HCT116 (cell line): ENCODE measurements around the gene MAGEA9. TPM values are rescaled to one million over a fixed set of nuclear protein-coding genes. Genes with fewer than 3 reads are reported as not detected.
"Not testable (repeated sequence)": the region's sequence is repeated elsewhere in the genome, so short reads cannot be mapped to it uniquely, and the experiment has no call there.

Experiments used
- ATAC-seq: fragments of 200-7000 bp; cut with Tn5 transposase; 2 replicates; pipeline ENCODE4 v1.9.1; 2020; ENCODE audit warnings: mild to moderate bottlenecking, moderate library complexity
- BruUV-seq: library from RNA; stranded (reverse); fragments of 400-500 nt; replicated peaks from 2 replicates; lab custom pipeline; 2021; lab: Mats Ljungman, UMichigan
- CTCF ChIA-PET: fragments of 300-600 bp; sonication (Branson Sonifier 250); formaldehyde crosslinking; loops from one replicate; lab custom pipeline; 2021; ENCODE audit warnings: antibody characterized with exemption; lab: Charles Lee
- POLR2A ChIA-PET: fragments of 300-600, 350-600 bp; sonication (Branson Sonifier 250); formaldehyde crosslinking; loops from one replicate; lab custom pipeline; 2021; ENCODE audit warnings: antibody characterized with exemption; lab: Charles Lee
- RAD21 ChIA-PET, 2 experiments: fragments of 300-600 bp; sonication (Branson Sonifier 250); formaldehyde crosslinking; loops; one replicate each; lab custom pipeline; 2023; ENCODE audit warnings: low total read pairs in 2 of 2; ENCODE audit not compliant: uncharacterized antibody in 2 of 2, unreplicated experiment in 2 of 2, low non-redundant PET in 1 of 2; lab: Charles Lee
- DNase-seq: peaks from one replicate; pipeline ENCODE4 v3.0.0-alpha.2; 2010; ENCODE audit warnings: low read depth, low spot score
- H2AFZ ChIP-seq: fragments of 200-600 bp; shearing (Covaris generic), sonication (generic); 2 replicates; pipeline ENCODE4 v1.6.1; 2017; ENCODE audit warnings: low read depth, mixed run types, mixed read lengths, antibody characterized with exemption, low read length; ENCODE audit not compliant: poor library complexity, severe bottlenecking
- H3K27ac ChIP-seq: 2 replicates; pipeline ENCODE4 v1.5.1; 2012; ENCODE audit warnings: low read depth, low read length
- H3K27me3 ChIP-seq: fragments of 200-600 bp; sonication (generic); 2 replicates; pipeline ENCODE4 v1.6.1; 2016; ENCODE audit warnings: mixed run types, low read length, mixed read lengths; ENCODE audit not compliant: insufficient read depth
- H3K36me3 ChIP-seq, 2 experiments: fragments of 200-500 bp in 1 of 2; fragments of 200-600 bp in 1 of 2; sonication (Bioruptor generic) in 1 of 2; sonication (generic) in 1 of 2; 2 replicates each; pipeline versions ENCODE4 v1.5.1 to v1.6.1; 2014 to 2016; ENCODE audit warnings: low read length in 2 of 2, inconsistent platforms in 1 of 2, mixed read lengths in 1 of 2, mixed run types in 1 of 2; ENCODE audit not compliant: insufficient read depth in 2 of 2, control insufficient read depth in 1 of 2
- H3K4me1 ChIP-seq, 2 experiments: fragments of 200-600 bp in 1 of 2; sonication (generic) in 1 of 2; 2 replicates each; pipeline versions ENCODE4 v1.5.1 to v1.6.1; 2012 to 2017; ENCODE audit warnings: low read length in 2 of 2, inconsistent platforms in 1 of 2, mild to moderate bottlenecking in 1 of 2, mixed read lengths in 1 of 2, mixed run types in 1 of 2, moderate library complexity in 1 of 2; ENCODE audit not compliant: insufficient read depth in 2 of 2, control insufficient read depth in 1 of 2
- H3K4me2 ChIP-seq: fragments of 200-600 bp; sonication (generic); 2 replicates; pipeline ENCODE4 v1.6.1; 2017; ENCODE audit warnings: mixed run types, low read length, mixed read lengths
- H3K4me3 ChIP-seq, 2 experiments: fragments of 200-600 bp in 1 of 2; sonication (generic) in 1 of 2; replicated peaks in 1 of 2; 2 replicates each; pipeline ENCODE4 v1.5.1; 2011 to 2016; ENCODE audit warnings: low read length in 2 of 2, control low read depth in 1 of 2, low read depth in 1 of 2, mild to moderate bottlenecking in 1 of 2, mixed read lengths in 1 of 2, mixed run types in 1 of 2
- H3K79me2 ChIP-seq: fragments of 200-600 bp; sonication (generic); 2 replicates; pipeline ENCODE4 v1.6.1; 2017; ENCODE audit warnings: mild to moderate bottlenecking, mixed run types, low read length, moderate library complexity, mixed read lengths; ENCODE audit not compliant: insufficient read depth
- H3K9ac ChIP-seq: fragments of 200-600 bp; sonication (generic); 2 replicates; pipeline ENCODE4 v1.6.1; 2016; ENCODE audit warnings: low read length, mixed read lengths
- H3K9me2 ChIP-seq: fragments of 200-600 bp; sonication (generic), shearing (Covaris generic); 2 replicates; pipeline ENCODE4 v1.6.1; 2017; ENCODE audit warnings: mixed run types, mild to moderate bottlenecking, moderate library complexity; ENCODE audit not compliant: insufficient read depth
- H3K9me3 ChIP-seq, 2 experiments: fragments of 200-500 bp in 1 of 2; fragments of 200-600 bp in 1 of 2; sonication (Bioruptor generic) in 1 of 2; sonication (generic) in 1 of 2; 2 replicates each; pipeline ENCODE4 v1.6.1; 2014 to 2017; ENCODE audit warnings: low read length in 2 of 2, mixed read lengths in 2 of 2, inconsistent platforms in 1 of 2, low read depth in 1 of 2, mild to moderate bottlenecking in 1 of 2, mixed run types in 1 of 2, moderate library complexity in 1 of 2; ENCODE audit not compliant: control insufficient read depth in 1 of 2, insufficient read depth in 1 of 2
- H4K20me1 ChIP-seq: fragments of 200-600 bp; sonication (generic), shearing (Covaris generic); 2 replicates; pipeline ENCODE4 v1.6.1; 2017; ENCODE audit warnings: mixed run types, mild to moderate bottlenecking, moderate library complexity; ENCODE audit not compliant: insufficient read depth
- ATF3 ChIP-seq: IDR thresholded peaks from 2 replicates; pipeline ENCODE4 v1.6.1; 2012
- CBX3 ChIP-seq: IDR thresholded peaks from 2 replicates; pipeline ENCODE4 v1.6.1; 2012; ENCODE audit warnings: low read depth
- CEBPB ChIP-seq: IDR thresholded peaks from 2 replicates; pipeline ENCODE4 v1.6.1; 2012; ENCODE audit warnings: low read depth
- CTCF ChIP-seq, 3 experiments: fragments of 200-600 bp in 1 of 3; sonication (generic) in 1 of 3; IDR thresholded peaks in 2 of 3; conservative IDR thresholded peaks in 1 of 3; 2 replicates each; pipeline ENCODE4 v1.5.1; 2012 to 2017; ENCODE audit warnings: low read depth in 2 of 3, low read length in 2 of 3, antibody characterized with exemption in 1 of 3, borderline replicate concordance in 1 of 3, control low read depth in 1 of 3, mild to moderate bottlenecking in 1 of 3, mixed read lengths in 1 of 3, mixed run types in 1 of 3, moderate library complexity in 1 of 3; ENCODE audit not compliant: insufficient read depth in 1 of 3
- EGR1 ChIP-seq: IDR thresholded peaks from 2 replicates; pipeline ENCODE4 v1.6.1; 2012; ENCODE audit warnings: low read depth
- ELF1 ChIP-seq: IDR thresholded peaks from 2 replicates; pipeline ENCODE4 v1.6.1; 2012; ENCODE audit warnings: low read depth, borderline replicate concordance
- EZH2 ChIP-seq: fragments of 200-600 bp; sonication (generic); IDR thresholded peaks from 2 replicates; pipeline ENCODE4 v1.6.1; 2017; ENCODE audit warnings: antibody characterized with exemption, mixed run types
- EZH2phosphoT487 ChIP-seq: fragments of 200-600 bp; IDR thresholded peaks from 2 replicates; pipeline ENCODE4 v1.6.1; 2018; ENCODE audit warnings: antibody characterized with exemption, borderline replicate concordance
- FOSL1 ChIP-seq: IDR thresholded peaks from 2 replicates; pipeline ENCODE4 v1.6.1; 2012; ENCODE audit warnings: low read depth
- JUND ChIP-seq: IDR thresholded peaks from 2 replicates; pipeline ENCODE4 v1.6.1; 2012
- MAX ChIP-seq: IDR thresholded peaks from 2 replicates; pipeline ENCODE4 v1.6.1; 2012
- POLR2AphosphoS5 ChIP-seq: IDR thresholded peaks from 2 replicates; pipeline ENCODE4 v1.6.1; 2011; ENCODE audit warnings: mild to moderate bottlenecking, low read depth, low read length, moderate library complexity
- RAD21 ChIP-seq: IDR thresholded peaks from 2 replicates; pipeline ENCODE4 v1.6.1; 2012; ENCODE audit warnings: low read depth, mild to moderate bottlenecking
- SIN3A ChIP-seq: IDR thresholded peaks from 2 replicates; pipeline ENCODE4 v1.6.1; 2012; ENCODE audit warnings: low read depth
- SP1 ChIP-seq: IDR thresholded peaks from 2 replicates; pipeline ENCODE4 v1.6.1; 2012; ENCODE audit warnings: low read depth
- SRF ChIP-seq: IDR thresholded peaks from 2 replicates; pipeline ENCODE4 v1.6.1; 2012; ENCODE audit warnings: low read depth
- TCF7L2 ChIP-seq: IDR thresholded peaks from 2 replicates; pipeline ENCODE4 v1.7.0; 2011; ENCODE audit warnings: borderline replicate concordance, inconsistent platforms; ENCODE audit not compliant: insufficient read depth, insufficient read length; ENCODE audit errors: extremely low read depth
- YY1 ChIP-seq: IDR thresholded peaks from 2 replicates; pipeline ENCODE4 v1.6.1; 2011; ENCODE audit warnings: low read length, low read depth, moderate library complexity, mild to moderate bottlenecking; ENCODE audit not compliant: insufficient replicate concordance; ENCODE audit errors: extremely low read depth
- ZBTB33 ChIP-seq: IDR thresholded peaks from 2 replicates; pipeline ENCODE4 v1.6.1; 2011; ENCODE audit warnings: mild to moderate bottlenecking, low read length, moderate library complexity; ENCODE audit not compliant: insufficient replicate concordance; ENCODE audit errors: extremely low read depth
- ZFX ChIP-seq: fragments of 450-650 bp; IDR thresholded peaks from 2 replicates; pipeline ENCODE4 v1.6.1; 2017
- intact Hi-C: fragments of 100-400 bp; cut with micrococcal nuclease; formaldehyde crosslinking; loops from 2 replicates; pipeline ENCODE4 v1.10.0; 2022
- total RNA-seq: library from RNA; stranded (reverse); gene quantifications from one replicate; pipeline ENCODE4 v1.2.1, GENCODE V29; 2021; ENCODE audit not compliant: unreplicated experiment

The MAGEA9 gene
- total RNA-seq, 1 experiment from 2014 or later, result not detected

GRCh38 chrX:149762696-149763614, 18.8 kb upstream of the MAGEA9 start:
- no peaks in the 10 kb centered on the region for H3K36me3 ChIP-seq
- intact Hi-C loops, result no loop called here
- no peaks in the 10 kb centered on the region for H3K27me3 ChIP-seq
- DNase-seq, result no peak
- BruUV-seq, result no TSS peak
- no peak overlapping the region for H3K9ac ChIP-seq
- ChIA-PET POLR2A (no interaction called here), CTCF (no interaction called here), RAD21 (no interaction called here)
- H3K4me2 ChIP-seq, result no peak overlapping the region
- H3K9me3 ChIP-seq, result no peaks in the 10 kb centered on the region
- H3K79me2 ChIP-seq, result no peaks in the 10 kb centered on the region
- H3K4me1 ChIP-seq, result no peaks in the 10 kb centered on the region
- no peak overlapping the region for H3K4me3 ChIP-seq
- H3K27ac ChIP-seq, result no peak overlapping the region
- no peak for TF ChIP-seq CBX3
- no peak for TF ChIP-seq TCF7L2
- TF ChIP-seq JUND, result no peak
- no peak for TF ChIP-seq SP1
- TF ChIP-seq YY1, result no peak
- TF ChIP-seq EZH2, result no peak
- no peak for TF ChIP-seq ELF1
- no peak for TF ChIP-seq CTCF (IDR thresholded peaks at IDR 0.05 in 2 of 3, conservative IDR thresholded peaks at IDR 0.05 in 1 of 3; ENCODE audit: borderline replicate concordance in 1 of 3, insufficient read depth in 1 of 3, low read depth in 2 of 3, low read length in 2 of 3)
- no peak for TF ChIP-seq SRF
- TF ChIP-seq ZBTB33, result no peak
- no peak for TF ChIP-seq SIN3A
- no peak for TF ChIP-seq ATF3
- no peak for TF ChIP-seq MAX
- no peak for TF ChIP-seq EZH2phosphoT487
- TF ChIP-seq EGR1, result no peak
- no peak for TF ChIP-seq CEBPB
- no peak for TF ChIP-seq RAD21
- no peak for TF ChIP-seq FOSL1
- no peak for TF ChIP-seq ZFX
- TF ChIP-seq POLR2AphosphoS5, result no peak
- no peaks in the 10 kb centered on the region for H3K9me2 ChIP-seq
- no peaks in the 10 kb centered on the region for H4K20me1 ChIP-seq
- no peak overlapping the region for H2AFZ ChIP-seq
- ATAC-seq, result no peak

- H3K9me3 ChIP-seq, DNase-seq, H2AFZ ChIP-seq, POLR2A ChIA-PET, H3K79me2 ChIP-seq, H3K36me3 ChIP-seq, H3K27me3 ChIP-seq, CTCF ChIA-PET, H3K4me1 ChIP-seq, H3K9ac ChIP-seq, BruUV-seq, H4K20me1 ChIP-seq, RAD21 ChIA-PET, H3K4me2 ChIP-seq, H3K4me3 ChIP-seq, intact Hi-C loops, H3K27ac ChIP-seq, ATAC-seq, H3K9me2 ChIP-seq: not testable (repeated sequence)
Measured at GRCh38 chrX:149770344-149770743, 11.4 kb upstream of the MAGEA9 start.
